Glomerular visceral epithelial cell (primary cell): ENCODE data around the gene MINDY1.

Source experiments
- DNase-seq: peaks from one replicate; pipeline ENCODE4 v3.0.0-alpha.2; 2016; ENCODE audit errors: extremely low spot score

Gene MINDY1

GRCh38 chr1:151011154-151011850 lies 4.6 kb upstream of the MINDY1 start:
- no peak for DNase-seq

- DNase-seq: no peak
Measured at GRCh38 chr1:151010346-151010726, 3.6 kb upstream of the MINDY1 start.

GRCh38 chr1:151009674-151010345 lies 3.1 kb upstream of the MINDY1 start:
- no peak for DNase-seq

- DNase-seq: peak; percentile 46
Measured at GRCh38 chr1:151009206-151009587, 2.5 kb upstream of the MINDY1 start.

- peak; percentile 98 for DNase-seq
Measured at GRCh38 chr1:151008244-151009205, 1.8 kb upstream of the MINDY1 start, which contains the start of gene PRUNE1. TSS of gene PRUNE1 (plus strand) at chr1:151008449. CDS start at chr1:151008633, 184 bp downstream.

GRCh38 chr1:151007853-151008243 lies 1.1 kb upstream of the MINDY1 start:
- DNase-seq: no peak

GRCh38 chr1:151005729-151006319 lies 878 bp downstream of the MINDY1 start:
- no peak for DNase-seq

- no peak for DNase-seq
Measured at GRCh38 chr1:151003180-151003579, 3.5 kb downstream of the MINDY1 start.

GRCh38 chr1:151002611-151003010 lies 4.1 kb downstream of the MINDY1 start:
- no peak for DNase-seq

- no peak for DNase-seq
Measured at GRCh38 chr1:151002051-151002450, 4.7 kb downstream of the MINDY1 start.

- DNase-seq: peak; percentile 81
Measured at GRCh38 chr1:151001602-151002001, 5.1 kb downstream of the MINDY1 start.

GRCh38 chr1:151000408-151000807 lies 6.3 kb downstream of the MINDY1 start:
- no peak for DNase-seq

- DNase-seq: no peak
Measured at GRCh38 chr1:150999926-151000325, 6.8 kb downstream of the MINDY1 start.

GRCh38 chr1:150999051-150999674 lies 7.5 kb downstream of the MINDY1 start:
- DNase-seq: peak; percentile 93

GRCh38 chr1:150997949-150998348 lies 8.8 kb downstream of the MINDY1 start:
- no peak for DNase-seq

- DNase-seq: no peak
Measured at GRCh38 chr1:150997126-150997872, 9.4 kb downstream of the MINDY1 start.

GRCh38 chr1:150995896-150996295 lies 10.8 kb downstream of the MINDY1 start:
- no peak for DNase-seq

- DNase-seq: no peak
Measured at GRCh38 chr1:150995460-150995859, 11.2 kb downstream of the MINDY1 start.

- no peak for DNase-seq
Measured at GRCh38 chr1:150994248-150994647, 12.5 kb downstream of the MINDY1 start.

- no peak for DNase-seq
Measured at GRCh38 chr1:150992626-150993025, 14.1 kb downstream of the MINDY1 start.

GRCh38 chr1:150987924-150988323 lies 18.8 kb downstream of the MINDY1 start:
- DNase-seq: no peak
